Esophagus muscularis mucosa (tissue), 4 donors: ENCODE measurements around the gene UBQLNL. TPM values are rescaled to one million over a fixed set of nuclear protein-coding genes. Genes with fewer than 3 reads are reported as not detected.

Experiments used
- DNase-seq: peaks from one replicate; pipeline ENCODE4 v3.0.0-alpha.2; 2017; ENCODE audit errors: extremely low spot score
- H3K27ac ChIP-seq, 4 donors: fragments of 200-600 bp; sonication (generic); replicated peaks in 1 of 4; 1 replicate in 3 of 4; 2 replicates in 1 of 4; pipeline ENCODE4 v1.5.1; 2016 to 2019; ENCODE audit warnings: mild to moderate bottlenecking in 1 of 4
- H3K27me3 ChIP-seq, 4 donors: fragments of 200-600 bp; sonication (generic); one replicate each; pipeline versions ENCODE4 v1.5.1 to v1.6.0; 2016 to 2019
- H3K36me3 ChIP-seq, 4 donors: fragments of 200-600 bp; sonication (generic); one replicate each; pipeline ENCODE4 v1.5.1; 2016 to 2019
- H3K4me1 ChIP-seq, 4 donors: fragments of 200-600 bp; sonication (generic); one replicate each; pipeline ENCODE4 v1.5.1; 2016 to 2019
- H3K4me3 ChIP-seq, 4 donors: fragments of 200-600 bp; sonication (generic); 1 replicate in 2 of 4; 2 replicates in 2 of 4; pipeline ENCODE4 v1.5.1; 2016 to 2019; ENCODE audit warnings: mild to moderate bottlenecking in 4 of 4, moderate library complexity in 1 of 4
- H3K9me3 ChIP-seq, 4 donors: fragments of 200-600 bp; sonication (generic); 1 replicate in 3 of 4; 2 replicates in 1 of 4; pipeline ENCODE4 v1.5.1; 2016 to 2019
- EP300 ChIP-seq: sonication (generic); formaldehyde crosslinking; IDR thresholded peaks from one replicate; pipeline ENCODE4 v1.6.1; 2017; ENCODE audit warnings: antibody characterized with exemption
- POLR2A ChIP-seq: fragments of 450-650 bp; IDR thresholded peaks from one replicate; pipeline ENCODE4 v1.6.1; 2017; ENCODE audit warnings: antibody characterized with exemption, moderate library complexity, mild to moderate bottlenecking, low read depth
- POLR2AphosphoS5 ChIP-seq, 2 donors: sonication (generic); formaldehyde crosslinking; IDR thresholded peaks; one replicate each; pipeline ENCODE4 v1.6.1; 2017; ENCODE audit warnings: antibody characterized with exemption in 2 of 2
- WGBS: methylation state at CpG from one replicate; pipeline ENCODE4 v1.1.5; 2018; 5-methylcytosine and 5-hydroxymethylcytosine counted together
- intact Hi-C: fragments of 100-400 bp; cut with DNase I; formaldehyde crosslinking; loops from one replicate; pipeline ENCODE4 v1.15.1; 2023
- total RNA-seq, 4 donors: library from RNA; depleted of rRNA; stranded (reverse); fragments of >200 nt; gene quantifications; one replicate each; pipeline versions ENCODE4 v1.1.0 to v1.2.1, GENCODE V29; 2016
- TF ChIP-seq, protein P1 (sequence below), 3 experiments: fragments of 200-600 bp in 2 of 3; fragments of 450-650 bp in 1 of 3; sonication (generic) in 2 of 3; IDR thresholded peaks; one replicate each; pipeline ENCODE4 v1.5.1; 2017 to 2019; ENCODE audit warnings: antibody characterized with exemption in 3 of 3, mild to moderate bottlenecking in 2 of 3, moderate library complexity in 1 of 3

The UBQLNL gene
- total RNA-seq, 4 donors from 2014 or later, result 0.19 to 0.46 (median 0.42) TPM; not detected in 1

DNA sequence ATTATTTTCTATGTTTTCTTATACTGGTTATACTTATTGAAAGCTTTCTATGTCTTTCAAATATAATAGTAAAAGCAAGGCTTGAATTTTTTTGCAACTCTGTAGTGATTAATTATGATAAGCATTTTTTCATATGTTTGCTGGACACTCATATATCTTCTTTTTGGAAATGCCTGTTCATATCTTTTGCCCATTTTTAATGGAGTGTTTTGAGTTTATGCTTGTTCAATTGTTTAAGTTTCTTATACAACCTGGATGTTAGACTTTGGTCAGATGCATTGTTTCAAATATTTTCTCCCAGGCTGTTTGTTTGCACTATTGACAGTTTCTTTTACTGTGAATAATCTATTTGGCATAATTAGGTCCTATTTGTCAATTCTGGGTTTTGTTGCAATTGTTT, 20.0 kb upstream of the UBQLNL start:
- Histone ChIP-seq H3K9me3 (no peaks in the 10 kb centered on the region), H3K4me3 (no peak overlapping the region), H3K27me3 (no peaks in the 10 kb centered on the region), H3K36me3 (no peaks in the 10 kb centered on the region), H3K27ac (no peak overlapping the region), H3K4me1 (no peaks in the 10 kb centered on the region)
- TF ChIP-seq POLR2A, result no peak
- TF ChIP-seq EP300, result no peak
- TF ChIP-seq POLR2AphosphoS5 (IDR thresholded peaks at IDR 0.05), result no peak
- TF ChIP-seq, protein P1, sequence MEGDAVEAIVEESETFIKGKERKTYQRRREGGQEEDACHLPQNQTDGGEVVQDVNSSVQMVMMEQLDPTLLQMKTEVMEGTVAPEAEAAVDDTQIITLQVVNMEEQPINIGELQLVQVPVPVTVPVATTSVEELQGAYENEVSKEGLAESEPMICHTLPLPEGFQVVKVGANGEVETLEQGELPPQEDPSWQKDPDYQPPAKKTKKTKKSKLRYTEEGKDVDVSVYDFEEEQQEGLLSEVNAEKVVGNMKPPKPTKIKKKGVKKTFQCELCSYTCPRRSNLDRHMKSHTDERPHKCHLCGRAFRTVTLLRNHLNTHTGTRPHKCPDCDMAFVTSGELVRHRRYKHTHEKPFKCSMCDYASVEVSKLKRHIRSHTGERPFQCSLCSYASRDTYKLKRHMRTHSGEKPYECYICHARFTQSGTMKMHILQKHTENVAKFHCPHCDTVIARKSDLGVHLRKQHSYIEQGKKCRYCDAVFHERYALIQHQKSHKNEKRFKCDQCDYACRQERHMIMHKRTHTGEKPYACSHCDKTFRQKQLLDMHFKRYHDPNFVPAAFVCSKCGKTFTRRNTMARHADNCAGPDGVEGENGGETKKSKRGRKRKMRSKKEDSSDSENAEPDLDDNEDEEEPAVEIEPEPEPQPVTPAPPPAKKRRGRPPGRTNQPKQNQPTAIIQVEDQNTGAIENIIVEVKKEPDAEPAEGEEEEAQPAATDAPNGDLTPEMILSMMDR (IDR thresholded peaks at IDR 0.05), result no peak
- intact Hi-C loops, result no loop called here
- DNase-seq, result no peak

DNA sequence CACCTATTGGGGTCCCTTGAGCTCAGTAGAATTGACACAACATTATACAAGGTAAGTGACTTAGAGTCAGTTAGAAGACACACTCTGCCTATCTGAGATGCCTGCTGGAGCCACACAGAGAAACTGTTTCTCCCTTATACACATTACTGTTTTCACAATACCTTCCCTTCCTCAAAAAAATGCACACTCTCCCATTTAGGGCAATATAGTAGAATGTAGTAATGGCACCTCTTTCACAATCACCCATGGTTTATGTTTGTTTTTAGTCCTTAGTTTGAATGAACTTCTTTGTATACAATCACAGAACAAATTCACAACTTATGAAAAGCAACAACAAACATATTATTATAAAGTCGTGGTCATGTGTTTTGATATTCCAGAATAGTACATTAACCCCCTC, 17.5 kb upstream of the UBQLNL start:
- Histone ChIP-seq H3K9me3 (no peaks in the 10 kb centered on the region), H3K36me3 (no peaks in the 10 kb centered on the region), H3K4me1 (no peaks in the 10 kb centered on the region), H3K27ac (no peak overlapping the region), H3K4me3 (no peak overlapping the region), H3K27me3 (no peaks in the 10 kb centered on the region)
- no peak for DNase-seq
- intact Hi-C loops, result no loop called here
- WGBS, result 63% methylated on average over 1 of the region's 1 CpG
- TF ChIP-seq, protein P1 (IDR thresholded peaks at IDR 0.05), result no peak
- TF ChIP-seq POLR2A (no peak), EP300 (no peak), POLR2AphosphoS5 (IDR thresholded peaks at IDR 0.05) (no peak)

DNA sequence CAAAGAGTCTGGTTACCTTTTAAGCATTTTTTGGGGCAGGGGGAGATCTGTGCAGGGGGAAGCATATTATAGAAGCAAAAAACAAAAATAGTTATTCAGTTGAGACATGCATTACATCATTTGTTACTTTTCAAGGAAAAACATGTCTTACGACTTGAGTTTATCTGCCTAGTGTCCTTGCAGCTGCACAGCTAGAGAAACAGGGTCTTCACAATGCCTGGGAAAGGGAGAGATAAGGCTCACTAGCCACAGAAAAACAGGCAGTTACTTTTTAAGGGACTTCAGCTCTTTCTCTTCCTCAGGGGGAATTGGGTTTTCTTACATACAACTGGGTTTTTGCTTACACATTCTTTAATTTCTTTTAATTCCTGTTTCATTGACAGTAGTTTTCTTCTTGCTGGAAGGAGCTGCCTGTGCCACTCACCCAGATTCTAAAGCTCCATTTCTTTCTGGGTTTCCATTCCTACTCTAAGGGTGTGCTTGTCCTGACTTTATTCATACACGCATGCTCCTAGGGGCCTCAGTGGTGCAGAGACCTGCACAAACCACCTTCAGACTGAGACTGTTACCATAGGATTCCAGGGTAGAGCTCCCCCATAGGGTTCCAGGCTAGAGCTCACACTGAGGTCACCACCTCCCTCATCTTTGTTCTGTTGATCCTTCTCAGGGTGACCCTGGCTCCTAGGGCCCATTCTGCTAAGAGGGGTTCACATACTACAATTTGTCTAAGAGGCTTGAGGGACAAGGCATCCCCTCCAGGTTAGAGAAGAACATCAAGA, 14.7 kb upstream of the UBQLNL start:
- 78% methylated on average over 2 of the region's 2 CpGs for WGBS
- no peak for TF ChIP-seq EP300
- no peak for TF ChIP-seq POLR2AphosphoS5 (IDR thresholded peaks at IDR 0.05)
- TF ChIP-seq, protein P1 (IDR thresholded peaks at IDR 0.05), result no peak
- intact Hi-C loops, result no loop called here

DNA sequence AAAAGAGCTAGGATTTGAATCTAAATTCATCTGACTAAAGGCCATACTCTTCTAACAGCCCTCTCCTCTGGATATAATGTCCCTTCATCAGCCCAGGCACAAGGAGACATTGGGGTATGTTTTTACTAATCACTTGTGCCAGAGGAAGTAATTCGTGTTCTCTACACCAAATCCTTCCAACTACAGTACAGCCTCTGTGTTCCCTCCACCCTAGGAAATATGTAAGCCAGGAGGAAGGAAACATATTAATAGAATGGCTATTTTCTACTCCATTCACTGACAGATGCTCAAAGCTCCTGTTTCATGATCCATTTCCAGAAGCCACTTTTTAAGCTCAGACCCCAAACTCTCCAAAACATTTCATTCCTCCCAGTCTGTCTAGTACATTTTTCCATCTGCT, 12.0 kb upstream of the UBQLNL start:
- intact Hi-C loops, result no loop called here
- H3K27ac ChIP-seq, result no peak overlapping the region
- no peak overlapping the region for H3K4me3 ChIP-seq
- H3K36me3 ChIP-seq, result no peaks in the 10 kb centered on the region
- TF ChIP-seq POLR2AphosphoS5 (IDR thresholded peaks at IDR 0.05), result no peak
- no peak for TF ChIP-seq EP300
- no peak for TF ChIP-seq POLR2A
- TF ChIP-seq, protein P1 (IDR thresholded peaks at IDR 0.05), result no peak
- H3K4me1 ChIP-seq, result no peaks in the 10 kb centered on the region
- DNase-seq, result no peak
- H3K27me3 ChIP-seq, result no peaks in the 10 kb centered on the region
- WGBS, result 40% methylated on average over 1 of the region's 1 CpG
- H3K9me3 ChIP-seq, result no peaks in the 10 kb centered on the region

More for the DNA sequence above, 14.7 kb upstream of the UBQLNL start:
- no peaks in the 10 kb centered on the region for H3K27me3 ChIP-seq
- H3K4me3 ChIP-seq, result no peak overlapping the region
- no peaks in the 10 kb centered on the region for H3K9me3 ChIP-seq
- H3K4me1 ChIP-seq, result no peaks in the 10 kb centered on the region
- no peak overlapping the region for H3K27ac ChIP-seq
- DNase-seq, result no peak
- H3K36me3 ChIP-seq, result no peaks in the 10 kb centered on the region

DNA sequence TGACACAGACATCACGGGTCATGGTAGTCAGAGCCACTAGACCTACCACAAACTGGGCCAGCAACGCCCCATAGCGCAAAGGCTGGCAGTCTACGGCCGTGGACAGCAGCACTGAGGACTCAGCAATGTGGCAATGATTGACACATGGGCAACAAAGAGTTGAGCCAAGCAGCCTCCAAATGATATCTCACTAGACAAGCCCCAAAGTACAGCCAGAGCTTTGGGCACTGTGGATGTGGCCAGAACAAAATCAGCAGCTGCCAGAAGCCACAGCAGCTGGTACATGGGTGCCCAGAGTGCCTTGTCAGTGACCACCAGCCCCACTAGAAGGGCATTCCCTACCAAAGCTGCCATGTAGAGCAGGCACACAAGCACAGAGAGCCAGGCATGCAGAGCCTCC, 11.2 kb upstream of the UBQLNL start:
- intact Hi-C loops, result no loop called here
- 88% methylated on average over 5 of the region's 5 CpGs for WGBS
- Histone ChIP-seq H3K27ac (no peak overlapping the region), H3K4me3 (no peak overlapping the region), H3K36me3 (no peaks in the 10 kb centered on the region), H3K27me3 (no peaks in the 10 kb centered on the region), H3K9me3 (no peaks in the 10 kb centered on the region), H3K4me1 (no peaks in the 10 kb centered on the region)
- no peak for DNase-seq
- TF ChIP-seq POLR2AphosphoS5 (IDR thresholded peaks at IDR 0.05) (no peak), EP300 (no peak), POLR2A (no peak)
- TF ChIP-seq, protein P1 (IDR thresholded peaks at IDR 0.05), result no peak
